T-helper 1 cell (primary cell): ENCODE data around the gene SBF2.

ENCODE experiments used
- DNase-seq, 5 donors: peaks; one replicate each; pipeline ENCODE4 v3.0.0-alpha.2; 2012 to 2020

SBF2 gene

DNA sequence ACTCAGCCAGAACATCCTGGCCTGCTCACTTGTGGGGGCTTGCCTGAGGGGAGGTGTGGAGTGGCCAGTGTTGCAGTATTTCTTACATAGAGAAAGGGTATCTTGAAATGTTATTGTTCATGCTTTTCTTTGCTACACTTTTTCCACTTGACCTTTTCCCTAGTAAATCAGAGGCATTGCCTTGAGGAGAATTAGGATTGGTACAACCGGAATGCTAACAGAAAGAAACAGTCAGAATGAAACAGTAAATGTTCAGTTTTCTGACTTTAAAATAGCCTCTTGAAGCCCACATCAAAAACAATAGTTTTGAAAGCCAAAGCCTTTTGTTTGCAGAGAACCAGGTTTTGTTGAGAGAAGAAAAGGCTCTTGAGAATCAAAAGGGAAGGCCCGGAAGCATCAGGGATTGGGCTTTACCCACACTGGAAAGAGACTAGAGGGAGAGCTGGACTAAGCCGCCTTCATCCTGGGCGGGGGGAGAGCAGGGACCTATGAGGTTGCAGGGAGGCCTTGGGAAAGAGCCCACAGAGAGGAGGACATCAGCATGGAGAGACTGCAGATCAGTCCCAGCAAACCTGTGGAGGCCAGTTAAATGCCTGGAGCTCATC, 23.2 kb upstream of the SBF2 start:
- no peak for DNase-seq

GRCh38 chr11:10315083-10315482, 21.1 kb upstream of the SBF2 start:
- DNase-seq: no peak

GRCh38 chr11:10314199-10315072, 20.4 kb upstream of the SBF2 start:
- DNase-seq: peak in 1 of 5 donors; percentile 50

DNA sequence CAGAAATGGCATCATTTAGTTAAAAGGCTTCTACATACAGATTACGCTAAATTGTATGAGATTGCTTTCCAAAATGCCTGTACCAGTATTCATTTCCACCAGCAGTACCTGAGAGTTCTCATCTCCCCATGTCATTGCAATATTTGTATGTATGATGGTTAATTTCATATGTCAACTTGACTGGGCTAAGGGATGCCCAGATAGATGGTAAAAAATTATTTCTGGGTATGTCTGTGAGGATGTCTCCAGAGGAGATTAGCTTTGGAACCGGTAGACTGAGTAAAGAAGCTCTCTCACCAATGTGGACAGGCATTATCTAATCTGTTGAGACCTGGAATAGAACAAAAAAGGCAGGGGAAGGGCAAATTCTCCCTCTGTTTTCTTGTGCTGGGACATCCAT, 17.8 kb upstream of the SBF2 start:
- DNase-seq: no peak

DNA sequence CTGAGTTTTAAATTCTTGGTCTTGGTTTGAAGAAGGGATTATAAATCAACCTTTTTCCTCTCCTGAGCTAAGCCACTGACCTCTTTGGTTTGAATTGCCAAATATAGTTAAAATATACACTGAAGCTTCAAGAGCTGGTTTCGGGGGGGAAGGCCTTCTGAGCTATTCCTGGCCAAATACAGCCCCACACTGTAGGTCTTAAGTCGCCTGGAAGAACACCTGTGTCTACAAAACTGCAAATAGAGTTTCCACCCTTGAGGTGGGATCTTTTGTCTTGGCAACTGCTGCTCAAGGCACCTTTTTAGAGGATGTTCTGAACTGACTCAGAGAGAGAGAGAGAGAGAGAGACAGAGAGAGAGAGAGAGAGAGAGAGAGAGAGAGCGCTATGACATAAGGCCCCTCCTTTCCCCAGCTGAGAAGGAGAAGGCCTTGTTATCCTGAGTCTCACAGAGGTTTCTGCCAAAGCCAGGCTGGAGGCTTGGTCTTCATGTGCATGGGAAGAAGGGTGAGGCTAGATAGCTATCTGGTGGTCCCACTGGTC, 16.4 kb upstream of the SBF2 start:
- no peak for DNase-seq

- no peak for DNase-seq
These were observed 15.4 kb upstream of the SBF2 start for GRCh38 chr11:10309163-10310093.

- DNase-seq: no peak
These were observed 14.4 kb upstream of the SBF2 start for GRCh38 chr11:10308201-10308954.

GRCh38 chr11:10307400-10308200, 13.6 kb upstream of the SBF2 start:
- DNase-seq: peak; percentile 63 to 81 (median 74)

DNA sequence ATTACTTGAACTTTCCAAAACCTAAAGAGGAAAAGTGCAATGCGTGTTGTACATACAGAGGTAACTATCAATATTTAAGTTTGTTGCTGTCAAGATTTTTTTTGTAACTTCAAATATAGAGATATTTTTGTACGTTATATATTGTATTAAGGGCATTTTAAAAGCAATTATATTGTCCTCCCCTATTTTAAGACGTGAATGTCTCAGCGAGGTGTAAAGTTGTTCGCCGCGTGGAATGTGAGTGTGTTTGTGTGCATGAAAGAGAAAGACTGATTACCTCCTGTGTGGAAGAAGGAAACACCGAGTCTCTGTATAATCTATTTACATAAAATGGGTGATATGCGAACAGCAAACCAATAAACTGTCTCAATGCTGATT, 13.0 kb upstream of the SBF2 start:
- DNase-seq: no peak

- no peak for DNase-seq
These were observed 12.2 kb upstream of the SBF2 start for GRCh38 chr11:10305964-10306918.

GRCh38 chr11:10305262-10305963, 11.4 kb upstream of the SBF2 start:
- DNase-seq: peak in 2 of 5 donors; percentile 9 to 29

DNA sequence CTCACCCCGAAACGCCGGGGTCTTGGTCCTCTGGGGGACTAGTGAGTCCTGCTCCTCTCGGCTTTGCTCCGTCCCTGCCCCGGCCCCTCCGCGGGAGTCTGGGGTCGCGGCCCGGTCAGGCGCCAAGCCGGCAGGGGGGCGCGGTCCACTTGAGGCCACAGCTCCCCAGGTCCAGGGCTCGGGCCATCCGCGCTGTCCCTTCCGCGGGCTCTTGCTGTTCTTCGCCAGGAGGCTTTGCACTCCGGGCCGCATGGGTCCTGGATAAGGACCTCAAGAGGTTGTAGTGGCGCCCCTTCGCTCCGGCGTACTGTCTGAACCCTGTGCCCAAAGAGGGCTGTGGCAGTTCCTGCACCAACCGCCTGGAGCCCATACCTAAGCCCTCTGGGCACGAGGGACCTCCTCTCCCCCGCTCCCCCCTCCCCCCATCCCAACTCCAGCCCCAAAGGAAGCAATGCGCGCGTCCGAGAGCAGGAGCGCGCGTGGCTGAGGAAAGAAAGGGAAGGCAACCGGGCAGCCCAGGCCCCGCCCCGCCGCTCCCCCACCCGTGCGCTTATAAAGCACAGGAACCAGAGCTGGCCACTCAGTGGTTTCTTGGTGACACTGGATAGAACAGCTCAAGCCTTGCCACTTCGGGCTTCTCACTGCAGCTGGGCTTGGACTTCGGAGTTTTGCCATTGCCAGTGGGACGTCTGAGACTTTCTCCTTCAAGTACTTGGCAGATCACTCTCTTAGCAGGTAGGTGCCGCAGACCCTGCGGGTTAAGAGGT, 10.7 kb upstream of the SBF2 start, which contains the start of gene ADM:
Gene ADM (plus strand): TSS at position 579 of the 767 bp plus-strand sequence. CDS start 628 bp downstream, outside the sequence.
- DNase-seq: peak in 3 of 5 donors; percentile 26 to 34 (median 27)

DNA sequence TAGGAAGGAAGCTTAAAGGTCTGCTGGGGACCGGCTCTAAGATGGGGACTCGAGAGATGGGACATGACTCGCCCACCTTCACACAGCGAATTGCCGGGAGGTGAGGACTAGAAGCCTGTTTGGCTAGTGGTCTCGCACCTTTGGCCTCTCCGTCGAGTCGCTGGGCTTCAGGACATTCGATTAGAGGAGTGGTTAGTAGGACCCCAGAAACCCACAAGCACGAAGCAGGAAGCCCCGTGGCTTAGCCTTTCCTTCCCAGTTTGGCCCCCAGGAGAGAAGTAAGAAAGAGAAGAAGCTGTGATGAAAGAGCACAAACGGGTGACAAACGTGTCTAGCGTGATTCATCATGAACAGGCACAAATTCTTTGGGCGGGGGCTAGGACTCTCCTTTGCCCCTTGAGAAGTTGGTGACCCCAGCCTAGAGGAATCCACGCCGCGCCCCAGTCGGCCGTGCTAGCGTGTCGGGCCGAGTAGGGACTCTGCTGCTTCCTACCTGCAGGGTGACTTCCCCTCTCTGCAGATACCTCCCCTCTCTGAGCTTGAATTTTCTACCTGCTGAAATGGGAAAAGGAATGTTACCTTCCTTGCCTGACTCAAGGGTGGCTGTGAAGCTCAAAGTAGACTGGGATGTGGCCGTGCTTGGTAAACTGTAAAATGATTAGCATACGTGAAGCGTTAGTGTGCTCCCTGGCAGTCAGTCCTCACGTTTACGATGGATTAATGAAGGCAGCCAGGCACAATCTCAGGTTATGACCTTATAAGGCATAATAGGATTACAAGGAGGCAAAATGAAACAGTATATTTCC, 9.7 kb upstream of the SBF2 start:
- peak in 2 of 5 donors; percentile 10 to 22 for DNase-seq

DNA sequence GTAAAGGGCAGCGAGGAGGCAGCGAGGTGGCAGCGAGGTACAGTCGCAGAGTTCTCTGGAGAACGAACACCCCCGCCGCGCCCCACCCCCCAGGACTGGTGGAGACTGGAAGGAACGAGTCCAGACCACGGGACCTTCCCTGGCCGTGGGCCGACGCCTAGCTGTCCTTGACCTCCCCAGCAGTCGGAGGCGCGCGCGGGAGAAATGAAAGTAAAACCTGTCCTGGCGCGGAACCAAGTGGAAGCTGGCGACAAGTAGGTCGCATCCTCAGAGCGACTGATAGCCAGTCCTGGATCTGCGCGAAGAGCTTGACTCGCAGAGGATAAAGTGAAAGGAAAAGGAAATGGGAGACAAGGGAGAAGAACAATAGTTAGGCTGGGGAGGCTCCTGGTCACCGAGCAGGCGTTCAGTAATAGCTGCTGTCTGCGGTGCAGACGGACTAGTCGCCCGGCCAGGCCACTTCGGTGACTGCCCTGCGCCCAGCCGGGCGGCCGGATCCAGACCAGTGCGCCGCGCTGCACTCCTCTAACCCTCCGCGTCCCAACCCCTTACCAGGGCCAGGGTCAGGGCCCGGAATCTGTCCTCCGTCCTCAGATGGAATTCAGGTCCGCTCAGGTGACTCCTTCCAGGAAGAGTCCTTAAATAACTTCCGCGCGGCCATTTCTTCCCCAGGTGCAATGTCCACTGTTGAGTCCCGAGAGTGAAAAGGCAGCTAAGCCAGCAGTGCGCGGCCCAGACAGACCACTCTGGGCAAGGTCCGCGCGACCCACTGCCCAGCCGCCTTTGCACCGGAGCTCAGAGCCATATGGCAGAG, 8.9 kb upstream of the SBF2 start:
- DNase-seq: peak in 4 of 5 donors; percentile 62 to 67 (median 65)

DNA sequence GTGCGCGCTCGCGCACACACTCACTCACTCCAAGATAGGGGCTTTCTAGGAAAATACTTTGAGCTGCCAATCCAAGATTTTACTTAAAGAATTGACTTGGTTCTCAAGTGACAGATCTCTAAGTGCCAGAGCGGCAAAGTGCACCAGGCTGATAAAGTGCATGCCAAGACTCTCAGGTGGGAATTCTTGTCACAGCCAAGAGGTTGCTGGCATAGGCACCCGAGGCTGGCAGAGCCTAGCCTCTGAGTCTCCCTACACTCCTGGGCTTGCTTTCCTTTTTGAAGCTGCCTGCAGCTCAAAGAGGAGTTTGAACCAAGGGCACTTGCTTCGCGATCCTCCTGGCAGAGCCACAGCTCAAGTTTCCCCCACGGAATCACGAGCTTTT, 8.3 kb upstream of the SBF2 start:
- no peak for DNase-seq

GRCh38 chr11:10301656-10302358, 7.8 kb upstream of the SBF2 start:
- no peak for DNase-seq
